ENCODE data around the gene RPL27.
"Not testable (repeated sequence)": the region's sequence is repeated elsewhere in the genome, so short reads cannot be mapped to it uniquely, and the experiment has no call there.

RPL27 gene

DNA sequence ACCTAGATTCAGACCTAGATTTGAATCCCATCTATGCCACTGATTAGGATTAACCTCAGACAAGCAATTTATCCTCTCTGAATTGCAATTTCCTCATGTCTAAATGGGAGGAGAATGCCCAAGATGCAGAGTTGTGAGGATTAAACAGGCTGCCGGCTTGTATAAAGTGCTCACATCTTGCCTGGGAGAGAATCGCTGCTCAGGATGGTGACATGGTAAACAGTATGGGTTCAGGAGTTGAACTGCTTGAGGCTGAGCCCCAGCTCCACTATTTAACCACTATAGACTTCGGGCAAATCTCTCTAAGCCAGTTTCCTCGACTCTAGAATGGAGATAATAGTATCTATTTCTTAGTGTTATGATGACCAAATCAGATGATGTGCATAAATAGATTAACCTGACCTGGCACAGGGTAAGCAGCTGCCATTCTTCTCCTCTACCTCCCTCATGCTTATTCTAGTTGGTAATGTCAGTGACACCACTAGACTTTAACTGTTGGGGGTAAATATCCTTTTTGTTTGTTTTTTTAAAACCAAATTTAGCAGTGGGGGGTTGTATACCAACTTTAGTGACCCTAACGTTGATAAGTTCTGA is 732 bp upstream of the RPL27 start:
- FAIRE-seq = no peak

DNA sequence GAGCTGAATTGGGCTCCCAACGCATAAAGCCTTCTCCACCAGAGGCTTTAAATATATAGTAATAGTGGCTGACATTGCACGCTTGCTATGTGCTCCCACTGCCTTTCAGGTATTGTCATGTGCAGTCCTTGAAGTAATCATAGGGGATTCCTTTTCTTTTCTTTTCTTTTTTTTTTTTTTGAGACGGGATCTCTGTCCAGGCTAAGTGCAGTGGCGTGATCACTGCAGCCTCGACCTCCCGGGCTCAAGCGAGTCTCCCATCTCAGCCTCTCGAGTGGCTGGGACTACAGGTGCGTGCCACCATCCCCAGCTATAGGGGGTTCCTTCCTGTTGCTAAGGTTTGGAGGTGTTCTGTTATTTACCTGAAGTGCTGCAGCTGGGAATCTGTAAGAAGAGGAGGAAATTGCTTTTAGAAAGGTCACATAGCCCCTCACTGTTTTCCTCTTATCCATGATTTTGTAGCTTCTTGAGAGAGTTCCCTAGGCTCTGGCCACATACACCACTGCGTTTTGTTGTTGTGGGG is 845 bp downstream of the RPL27 start:
- FAIRE-seq = no peak

DNA sequence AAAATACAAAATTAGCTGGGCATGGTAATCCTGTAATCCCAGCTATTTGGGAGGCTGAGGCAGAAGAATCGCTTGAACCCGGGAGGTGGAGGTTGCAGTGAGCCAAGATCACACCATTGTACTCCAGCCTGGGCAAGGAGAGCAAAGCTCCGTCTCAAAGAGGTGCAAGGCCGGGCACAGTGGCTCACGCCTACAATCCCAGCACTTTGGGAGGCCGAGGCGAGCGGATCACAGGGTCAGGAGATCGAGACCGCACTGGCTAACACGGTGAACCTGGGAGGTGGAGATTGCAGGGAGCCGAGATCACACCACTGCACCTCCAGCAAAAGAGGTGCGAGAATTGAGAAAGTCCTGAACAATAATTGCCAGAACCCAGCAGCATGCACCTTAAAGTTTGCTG is 2.7 kb downstream of the RPL27 start:
- FAIRE-seq = not testable (repeated sequence)

DNA sequence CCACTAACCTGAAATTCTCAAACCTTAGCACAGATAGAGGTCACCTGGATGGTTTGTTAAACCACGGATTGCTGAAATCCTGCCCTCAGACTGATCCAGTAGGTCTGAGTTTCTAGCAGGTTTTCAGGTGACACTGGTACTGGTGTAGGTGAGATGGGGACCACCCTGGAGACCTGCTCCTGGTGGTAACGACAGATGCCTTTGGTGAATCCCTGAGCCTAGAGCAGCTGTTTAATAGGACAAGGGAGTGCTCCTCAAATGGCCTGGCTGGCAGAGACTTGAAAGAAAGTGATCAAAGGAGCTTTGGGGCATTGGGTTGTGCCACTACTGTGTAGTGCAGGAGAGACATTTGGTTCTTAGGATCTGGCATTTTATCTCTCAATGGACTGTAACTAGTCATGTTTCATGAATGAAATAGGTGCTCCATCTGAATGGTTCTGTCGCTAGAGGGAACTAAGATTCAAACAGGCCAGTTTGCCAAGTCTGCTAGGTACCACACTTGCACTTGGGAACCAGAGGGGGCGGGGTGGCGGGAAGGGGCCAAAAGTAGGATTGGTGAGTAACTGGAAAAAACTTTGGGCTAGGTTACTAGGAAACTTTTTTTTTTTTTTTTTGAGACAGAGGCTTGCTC is 5.4 kb downstream of the RPL27 start:
- FAIRE-seq = no peak

GRCh38 chr17:43006639-43007551 is 8.7 kb downstream of the RPL27 start, which contains the start of gene IFI35:
Gene IFI35 (plus strand): TSS chr17:43006784. CDS start chr17:43006948, 164 bp downstream.
- no peak for FAIRE-seq

DNA sequence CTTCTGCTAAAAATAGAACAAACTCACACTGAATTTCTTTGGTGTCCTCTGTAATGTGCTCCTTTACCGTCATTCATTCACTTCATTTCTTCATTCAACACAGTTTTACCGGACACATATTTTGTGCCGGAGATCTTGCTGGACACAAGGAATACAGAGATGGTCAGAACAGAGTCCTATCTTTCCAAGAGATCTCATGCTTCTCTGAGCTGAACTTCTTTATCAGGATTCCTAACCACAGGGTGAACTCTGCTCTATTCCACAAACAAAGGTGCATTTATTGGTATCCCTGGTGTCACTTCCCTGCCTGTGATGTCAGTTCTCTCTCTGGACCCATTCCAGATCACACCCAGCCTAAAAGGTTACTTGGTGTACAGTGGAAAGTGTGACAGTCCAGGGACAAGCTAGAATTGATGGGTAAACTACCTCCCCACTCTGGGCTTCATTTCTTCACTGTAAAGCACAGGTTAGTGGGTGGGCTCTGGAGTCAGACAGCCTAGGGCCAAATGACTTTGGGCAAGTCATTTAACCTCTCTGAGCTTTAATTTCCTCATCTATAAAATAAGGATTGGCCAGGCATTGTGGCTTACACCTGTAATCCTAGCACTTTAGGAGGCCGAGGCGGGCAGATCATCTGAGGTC is 12.6 kb downstream of the RPL27 start:
- no peak for FAIRE-seq

DNA sequence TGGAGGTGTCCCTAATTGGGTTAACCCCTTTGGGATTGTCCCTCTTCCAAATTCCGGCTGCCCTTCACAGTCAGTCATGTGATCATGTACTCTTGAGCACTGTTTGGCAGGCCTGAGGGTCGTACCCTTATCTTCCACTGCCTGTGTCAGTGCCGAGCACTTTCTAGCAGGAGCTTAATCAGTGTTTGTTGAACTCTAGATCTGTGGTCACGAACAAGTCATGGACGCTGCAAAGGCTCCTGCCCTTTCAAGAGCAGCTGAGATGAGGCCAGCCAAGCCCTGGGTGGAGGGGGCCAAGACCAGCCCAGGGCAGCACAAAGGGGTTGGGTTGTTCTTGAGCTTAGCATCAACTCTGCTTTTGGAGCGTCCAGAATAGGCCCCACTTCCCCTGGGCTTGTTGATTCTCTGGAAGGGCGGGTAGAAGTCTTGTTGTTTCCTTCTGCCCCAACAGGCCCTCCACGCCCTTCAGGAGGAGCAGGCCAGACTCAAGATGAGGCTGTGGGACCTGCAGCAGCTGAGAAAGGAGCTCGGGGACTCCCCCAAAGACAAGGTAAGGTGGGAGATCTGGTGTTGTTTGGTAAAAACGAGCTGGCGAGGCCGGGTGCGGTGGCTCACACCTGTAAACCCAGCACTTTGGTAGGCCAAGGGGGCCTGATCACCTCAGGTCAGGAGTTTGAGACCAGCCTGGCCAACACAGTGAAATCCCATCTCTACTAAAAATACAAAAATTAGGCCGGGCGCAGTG is 13.7 kb downstream of the RPL27 start:
- FAIRE-seq = no peak

- FAIRE-seq = no peak
Observed at GRCh38 chr17:43013296-43013695, 15.1 kb downstream of the RPL27 start.

DNA sequence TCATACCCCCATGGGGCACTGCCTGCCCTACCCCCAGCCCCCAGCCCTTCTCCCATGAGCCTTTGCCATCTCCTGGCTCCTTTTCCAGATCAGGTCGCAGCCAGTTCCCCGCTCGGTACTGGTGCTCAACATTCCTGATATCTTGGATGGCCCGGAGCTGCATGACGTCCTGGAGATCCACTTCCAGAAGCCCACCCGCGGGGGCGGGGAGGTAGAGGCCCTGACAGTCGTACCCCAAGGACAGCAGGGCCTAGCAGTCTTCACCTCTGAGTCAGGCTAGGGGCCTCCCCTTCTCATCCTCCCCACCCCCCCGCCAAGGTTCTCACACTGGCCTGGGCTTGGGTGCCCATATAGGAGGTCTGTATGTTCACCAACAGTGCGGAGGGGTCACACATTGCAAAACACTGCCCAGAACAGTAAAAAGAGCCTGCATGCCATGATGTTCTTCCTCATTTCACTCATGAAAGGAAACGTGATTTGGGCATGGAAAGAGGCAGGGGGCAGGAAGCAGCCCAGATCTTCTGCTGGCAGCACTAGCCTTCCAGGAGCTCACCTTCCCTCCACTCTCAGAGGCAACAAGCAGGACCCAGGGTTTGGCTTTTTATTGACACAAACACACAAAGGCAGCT is 15.9 kb downstream of the RPL27 start:
- FAIRE-seq = no peak

DNA sequence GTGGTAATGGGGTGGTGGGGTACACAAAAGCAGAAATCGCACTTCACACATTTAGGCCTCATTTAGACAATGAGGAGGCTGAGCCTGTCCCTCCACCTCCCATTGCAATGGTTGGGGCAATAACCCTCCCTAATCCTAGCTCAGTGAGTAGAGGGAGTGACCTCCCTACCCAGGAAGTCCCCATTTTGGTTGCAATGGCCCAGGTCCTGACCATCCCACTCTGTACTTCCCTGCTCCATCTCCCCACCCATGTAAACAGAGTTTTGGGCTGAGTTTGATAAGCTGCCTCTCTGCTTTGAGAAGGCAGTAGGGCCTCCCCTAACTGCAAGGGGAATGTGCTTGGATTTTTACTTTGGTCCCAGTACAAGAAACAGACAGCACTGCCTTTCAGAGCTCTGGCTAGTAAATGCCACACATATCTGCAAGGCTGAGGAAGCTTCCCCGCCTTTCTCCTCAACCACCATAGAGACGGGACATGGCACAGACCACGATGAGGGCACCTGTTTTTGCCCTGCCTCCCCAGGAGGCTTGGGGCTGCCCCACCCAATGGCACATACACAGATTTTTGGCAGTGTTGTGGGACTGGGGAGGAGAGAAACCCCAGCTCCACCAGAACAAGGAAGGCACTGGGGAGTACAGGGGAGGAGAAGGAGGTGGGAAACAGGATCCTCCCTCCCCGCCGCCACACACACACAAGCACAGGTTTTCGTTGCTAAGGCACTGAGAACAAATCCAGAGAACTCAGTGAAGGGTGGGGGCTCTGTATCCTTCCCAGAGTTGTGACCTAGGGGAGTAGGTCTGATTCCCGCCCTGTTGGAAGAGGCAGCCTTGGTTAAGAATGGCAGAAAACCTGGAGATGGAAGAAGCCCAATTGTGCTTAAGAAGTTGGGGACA is 16.7 kb downstream of the RPL27 start:
- no peak for FAIRE-seq

- FAIRE-seq = no peak
Observed at GRCh38 chr17:43015579-43015978, 17.4 kb downstream of the RPL27 start.

DNA sequence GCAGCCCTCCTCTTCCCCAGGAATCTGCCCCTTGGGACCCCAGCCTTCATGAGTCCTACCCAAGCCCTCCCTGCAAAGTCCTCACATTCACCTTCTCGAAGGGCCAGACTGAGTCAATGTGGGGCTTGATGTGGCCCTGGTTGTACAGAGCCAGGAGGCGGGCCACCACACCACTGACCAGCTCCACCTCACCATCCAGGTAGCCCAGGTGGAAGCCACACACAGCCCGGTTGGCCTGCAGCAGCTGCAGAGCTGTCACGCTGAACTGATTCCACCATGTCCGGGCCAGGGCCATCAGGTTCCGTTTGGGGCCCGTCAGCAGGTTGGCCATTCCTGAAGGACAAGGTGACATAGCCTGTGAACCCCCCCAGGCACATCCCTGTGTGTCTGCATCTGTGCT is 18.0 kb downstream of the RPL27 start:
- no peak for FAIRE-seq

- FAIRE-seq = no peak
Observed at GRCh38 chr17:43018008-43018853, 20.0 kb downstream of the RPL27 start.

GRCh38 chr17:43018932-43019331 is 20.7 kb downstream of the RPL27 start:
- FAIRE-seq = no peak

DNA sequence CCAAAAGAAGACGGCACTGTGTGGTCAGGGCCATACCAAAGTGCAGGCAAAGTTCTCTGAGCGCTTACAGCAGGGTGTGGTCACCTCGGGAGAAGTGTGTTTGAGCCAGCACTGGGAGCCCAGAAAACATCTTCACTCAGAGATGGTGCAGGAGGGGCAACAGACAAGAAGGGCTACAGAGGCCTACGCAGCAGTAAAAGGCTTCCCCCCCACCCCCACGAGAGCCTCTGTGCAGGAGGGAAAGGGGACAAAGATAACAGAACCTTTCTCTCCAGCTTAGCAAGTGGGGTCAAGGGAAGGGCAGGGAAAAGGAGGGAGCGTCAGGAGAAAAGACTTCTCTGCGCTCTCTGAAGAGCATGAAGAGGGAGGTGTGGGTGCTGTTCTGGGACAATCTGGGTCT is 21.2 kb downstream of the RPL27 start:
- no peak for FAIRE-seq

DNA sequence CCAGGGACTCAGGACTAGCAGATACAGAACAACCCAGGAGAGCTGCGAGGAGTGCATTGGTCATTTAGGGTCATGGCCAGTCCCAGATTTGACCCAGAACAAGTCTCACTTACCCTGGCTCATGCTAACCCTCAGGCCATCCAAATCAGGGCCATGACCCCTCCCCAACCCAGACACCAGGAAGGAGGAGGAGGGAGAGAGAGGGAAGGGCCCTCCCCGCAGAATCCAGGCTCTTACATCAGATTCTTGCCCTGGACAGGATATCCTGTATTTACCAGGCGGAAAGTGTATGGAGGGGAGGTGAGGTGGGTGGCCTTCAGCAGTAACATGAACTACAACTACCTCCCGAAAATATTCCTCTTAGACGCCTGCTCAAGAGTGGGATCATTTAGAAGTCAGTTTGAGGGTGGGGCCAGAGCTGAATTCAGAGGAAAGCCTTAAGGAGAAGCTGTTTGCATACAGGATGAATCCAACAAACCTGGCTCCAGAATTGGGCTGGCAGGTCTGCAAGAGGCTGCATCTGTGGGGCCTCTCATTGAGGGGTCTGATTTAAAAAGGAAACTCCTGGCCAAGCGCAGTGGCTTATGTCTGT is 21.9 kb downstream of the RPL27 start:
- no peak for FAIRE-seq

DNA sequence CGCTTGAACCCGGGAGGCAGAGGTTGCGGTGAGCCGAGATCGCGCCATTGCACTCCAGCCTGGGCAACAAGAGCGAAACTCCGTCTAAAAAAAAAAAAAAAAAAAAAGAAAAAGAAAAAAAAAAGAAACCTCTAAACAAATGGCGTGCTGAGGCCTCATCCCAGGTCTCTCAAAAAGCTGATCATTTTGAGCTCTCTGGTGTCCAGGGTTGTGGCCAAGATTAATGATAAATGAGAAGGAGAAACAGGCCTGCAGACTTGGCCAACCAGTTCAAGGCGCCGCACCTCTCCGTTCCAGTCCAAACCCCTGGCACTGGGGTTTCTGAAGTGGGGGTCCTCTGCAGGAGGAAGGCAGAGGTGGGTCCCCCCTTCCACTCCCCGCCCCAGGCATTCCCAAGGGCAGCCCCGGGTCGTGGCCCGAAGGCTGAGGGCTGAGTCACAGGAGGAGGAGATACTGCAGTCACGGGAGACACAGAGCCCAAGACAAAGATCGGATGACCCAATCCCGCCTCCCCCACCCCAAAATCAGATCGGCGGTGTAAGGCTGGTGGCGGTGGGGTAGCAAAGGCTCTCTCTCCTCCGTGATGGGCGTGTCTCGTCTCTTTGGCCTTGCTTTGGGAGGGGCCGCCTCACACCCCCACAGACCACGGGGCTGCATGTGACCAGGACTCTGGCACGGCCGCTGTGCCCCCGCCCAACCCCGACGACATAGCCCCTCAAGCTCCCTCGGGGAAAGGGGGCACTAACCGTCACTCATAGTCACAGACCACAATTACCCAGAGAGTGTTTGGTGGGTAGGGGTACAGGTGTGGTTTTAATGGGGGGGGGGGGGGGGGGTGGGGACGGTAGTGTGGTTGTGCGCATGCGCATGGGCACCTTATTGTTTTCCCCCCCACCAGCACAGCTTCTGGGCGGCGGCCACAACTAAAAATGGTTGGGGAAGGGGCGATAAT is 22.8 kb downstream of the RPL27 start:
- FAIRE-seq = no peak

Data from TTC549 (cell line).